Lower leg skin (tissue), 3 donors: Measurements from ENCODE around the gene STX16.

ENCODE experiments used
- CTCF ChIP-seq, 3 donors: fragments of 450-650 bp; IDR thresholded peaks; one replicate each; pipeline ENCODE4 v1.5.1; 2016; ENCODE audit warnings: antibody characterized with exemption in 3 of 3, mild to moderate bottlenecking in 3 of 3, moderate library complexity in 2 of 3
- POLR2A ChIP-seq, 2 donors: fragments of 450-650 bp; IDR thresholded peaks; one replicate each; pipeline ENCODE4 v1.6.1; 2016 to 2017; ENCODE audit warnings: antibody characterized with exemption in 2 of 2, mild to moderate bottlenecking in 1 of 2, moderate library complexity in 1 of 2

GRCh38 chr20:58605292-58606065, 45.6 kb upstream of the STX16 start:
- no peak for TF ChIP-seq CTCF (IDR thresholded peaks at IDR 0.05)
- no peak for TF ChIP-seq POLR2A (IDR thresholded peaks at IDR 0.05)
